SK-N-SH (cell line): ENCODE results near the gene PUSL1. TPM values are rescaled to one million over a fixed set of nuclear protein-coding genes. Genes with fewer than 3 reads are reported as not detected.

Source experiments
- CTCF ChIA-PET: fragments of 300-600, 350-600 bp; formaldehyde crosslinking; extraction: SDS; loops from one replicate; lab custom pipeline; 2021; lab: Yijun Ruan, JAX
- POLR2A ChIA-PET: fragments of 350-600 bp; sonication (Branson Sonifier 250); formaldehyde crosslinking; extraction: SDS; loops from one replicate; lab custom pipeline; 2020; ENCODE audit warnings: antibody characterized with exemption, inconsistent platforms; lab: Yijun Ruan, JAX
- DNase-seq: peaks from one replicate; pipeline ENCODE4 v3.0.0; 2012
- H2AFZ ChIP-seq: fragments of 200-600 bp; sonication (generic); 2 replicates; pipeline ENCODE4 v1.8.1; 2016; ENCODE audit warnings: antibody characterized with exemption, mild to moderate bottlenecking, low read depth
- H3F3A ChIP-seq: fragments of 200-600 bp; sonication (generic); replicated peaks from 2 replicates; pipeline ENCODE3; 2016; ENCODE audit warnings: antibody characterized with exemption, mild to moderate bottlenecking; ENCODE audit not compliant: insufficient read depth
- H3K27ac ChIP-seq, 2 experiments: fragments of 200-500 bp in 1 of 2; fragments of 200-600 bp in 1 of 2; sonication (Bioruptor generic) in 1 of 2; sonication (generic), shearing (Covaris generic) in 1 of 2; 2 replicates each; pipeline versions ENCODE4 v1.5.1 to v1.6.1; 2014 to 2016; ENCODE audit warnings: low read depth in 2 of 2, inconsistent platforms in 1 of 2, low read length in 1 of 2, mild to moderate bottlenecking in 1 of 2, mixed read lengths in 1 of 2
- H3K27me3 ChIP-seq: fragments of 200-600 bp; sonication (generic), shearing (Covaris generic); 2 replicates; pipeline ENCODE4 v1.6.1; 2016; ENCODE audit warnings: mixed run types; ENCODE audit not compliant: insufficient read depth
- H3K36me3 ChIP-seq, 2 experiments: fragments of 200-500 bp in 1 of 2; fragments of 200-600 bp in 1 of 2; sonication (Bioruptor generic) in 1 of 2; sonication (generic) in 1 of 2; replicated peaks in 1 of 2; 2 replicates each; pipeline versions ENCODE3 to v1.5.1; 2014 to 2016; ENCODE audit warnings: low read length in 1 of 2, mild to moderate bottlenecking in 1 of 2; ENCODE audit not compliant: insufficient read depth in 2 of 2, control insufficient read depth in 1 of 2
- H3K4me1 ChIP-seq, 2 experiments: fragments of 200-500 bp in 1 of 2; fragments of 200-600 bp in 1 of 2; sonication (Bioruptor generic) in 1 of 2; sonication (generic), shearing (Covaris generic) in 1 of 2; 2 replicates each; pipeline versions ENCODE4 v1.5.1 to v1.6.1; 2014 to 2016; ENCODE audit warnings: low read depth in 1 of 2, low read length in 1 of 2, mixed run types in 1 of 2; ENCODE audit not compliant: insufficient read depth in 2 of 2, control insufficient read depth in 1 of 2
- H3K4me2 ChIP-seq: fragments of 200-600 bp; sonication (generic), shearing (Covaris generic); 2 replicates; pipeline ENCODE4 v1.6.1; 2017; ENCODE audit warnings: mixed run types
- H3K4me3 ChIP-seq, 2 experiments: fragments of 200-500 bp in 1 of 2; fragments of 200-600 bp in 1 of 2; sonication (Bioruptor generic) in 1 of 2; sonication (generic), shearing (Covaris generic) in 1 of 2; 2 replicates each; pipeline versions ENCODE4 v1.5.1 to v1.8.1; 2014 to 2016; ENCODE audit warnings: low read depth in 2 of 2, inconsistent platforms in 1 of 2, low read length in 1 of 2, mild to moderate bottlenecking in 1 of 2, mixed read lengths in 1 of 2, moderate library complexity in 1 of 2
- H3K79me2 ChIP-seq: fragments of 200-600 bp; sonication (generic); 2 replicates; pipeline ENCODE4 v1.8.1; 2017; ENCODE audit warnings: mild to moderate bottlenecking; ENCODE audit not compliant: insufficient read depth
- H3K9ac ChIP-seq: fragments of 200-600 bp; sonication (generic); 2 replicates; pipeline ENCODE4 v1.6.1; 2017; ENCODE audit warnings: mixed run types
- H3K9me2 ChIP-seq: fragments of 200-600 bp; sonication (generic); 2 replicates; pipeline ENCODE4 v1.6.1; 2017; ENCODE audit warnings: mixed run types
- H3K9me3 ChIP-seq: fragments of 200-600 bp; sonication (generic); 2 replicates; pipeline ENCODE4 v1.6.1; 2017; ENCODE audit warnings: mixed run types, mild to moderate bottlenecking, moderate library complexity
- H4K20me1 ChIP-seq: fragments of 200-600 bp; sonication (generic); 2 replicates; pipeline ENCODE4 v1.6.1; 2017; ENCODE audit warnings: mild to moderate bottlenecking, mixed run types; ENCODE audit not compliant: insufficient read depth
- FOSL2 ChIP-seq: IDR thresholded peaks from 2 replicates; pipeline ENCODE4 v1.4.0; 2012; ENCODE audit warnings: low read depth, mild to moderate bottlenecking, moderate library complexity, borderline replicate concordance
- FOXM1 ChIP-seq: IDR thresholded peaks from 2 replicates; pipeline ENCODE4 v1.4.0; 2012; ENCODE audit warnings: low read depth, mild to moderate bottlenecking
- GABPA ChIP-seq: IDR thresholded peaks from 2 replicates; pipeline ENCODE4 v1.4.0; 2012; ENCODE audit warnings: low read depth, mild to moderate bottlenecking
- GATA2 ChIP-seq: sonication (generic); formaldehyde crosslinking; IDR thresholded peaks from 2 replicates; pipeline ENCODE4 v1.5.0; 2020; ENCODE audit warnings: mild to moderate bottlenecking, missing genetic modification reagents
- JUND ChIP-seq: IDR thresholded peaks from 2 replicates; pipeline ENCODE4 v1.4.0; 2012
- MEF2A ChIP-seq: IDR thresholded peaks from 2 replicates; pipeline ENCODE4 v1.4.0; 2012; ENCODE audit warnings: low read depth, borderline replicate concordance
- NRF1 ChIP-seq: IDR thresholded peaks from 2 replicates; pipeline ENCODE4 v1.6.1; 2012; ENCODE audit warnings: low read depth, mild to moderate bottlenecking, low read length
- SIN3A ChIP-seq: IDR thresholded peaks from 2 replicates; pipeline ENCODE4 v1.6.1; 2012; ENCODE audit warnings: low read depth, mild to moderate bottlenecking, low read length, moderate library complexity, borderline replicate concordance
- TEAD4 ChIP-seq: IDR thresholded peaks from 2 replicates; pipeline ENCODE4 v1.4.0; 2012; ENCODE audit warnings: mild to moderate bottlenecking, borderline replicate concordance; ENCODE audit not compliant: insufficient read depth
- USF2 ChIP-seq: fragments of 150-350 bp; IDR thresholded peaks from 2 replicates; pipeline ENCODE4 v1.6.1; 2017; ENCODE audit warnings: antibody characterized with exemption, low read length, low read depth, borderline replicate concordance
- WGBS: methylation state at CpG from one replicate; pipeline ENCODE4 v1.1.6; 2017; ENCODE audit warnings: low lambda C conversion rate; 5-methylcytosine and 5-hydroxymethylcytosine counted together
- polyA plus RNA-seq, 3 experiments: library from polyadenylated mRNA; depleted of rRNA; stranded (reverse); fragments of >200 nt; gene quantifications; 2 replicates each; pipeline ENCODE4 v1.2.3, GENCODE V29; 2012
- TF ChIP-seq, protein P1 (sequence below): fragments of 150-350 bp; IDR thresholded peaks from 2 replicates; pipeline ENCODE4 v1.6.1; 2016; ENCODE audit warnings: mild to moderate bottlenecking, low read depth, low read length

PUSL1 gene
- polyA plus RNA-seq, 1 of the 3 experiments (the other 2 are of a cell fraction) = 19.0 TPM

- no peaks in the 10 kb centered on the region for H4K20me1 ChIP-seq
- no peak overlapping the region for H3K4me3 ChIP-seq
- H3K36me3 ChIP-seq = peaks cover 0 to 17% of the 10 kb centered on the region in 2 experiments
- no peak for TF ChIP-seq SIN3A
- H2AFZ ChIP-seq = no peak overlapping the region
- WGBS = 35% methylated on average over 3 of the region's 15 CpGs
- H3K9ac ChIP-seq = no peak overlapping the region
- POLR2A ChIA-PET = no interaction called here
- H3K4me1 ChIP-seq = peaks cover 0 to 23% of the 10 kb centered on the region in 2 experiments; a peak in 1 of 4 replicates
- peak; percentile 56 for DNase-seq
- peaks cover 14% of the 10 kb centered on the region for H3K79me2 ChIP-seq
- peaks cover 5% of the 10 kb centered on the region for H3F3A ChIP-seq
- no peak overlapping the region for H3K4me2 ChIP-seq
- no peaks in the 10 kb centered on the region for H3K9me3 ChIP-seq
- H3K9me2 ChIP-seq = no peaks in the 10 kb centered on the region
- H3K27me3 ChIP-seq = no peaks in the 10 kb centered on the region
- CTCF ChIA-PET = interaction anchor here (0.7 to 1.9 kb wide), 5 partner anchors 13 to 1189 kb away, joined by 3 to 7 read pairs (median 3); no protein-coding TSS in a partner anchor
- no peak overlapping the region for H3K27ac ChIP-seq
Observed at GRCh38 chr1:1330366-1331067, 22.1 kb downstream of the PUSL1 start.

DNA sequence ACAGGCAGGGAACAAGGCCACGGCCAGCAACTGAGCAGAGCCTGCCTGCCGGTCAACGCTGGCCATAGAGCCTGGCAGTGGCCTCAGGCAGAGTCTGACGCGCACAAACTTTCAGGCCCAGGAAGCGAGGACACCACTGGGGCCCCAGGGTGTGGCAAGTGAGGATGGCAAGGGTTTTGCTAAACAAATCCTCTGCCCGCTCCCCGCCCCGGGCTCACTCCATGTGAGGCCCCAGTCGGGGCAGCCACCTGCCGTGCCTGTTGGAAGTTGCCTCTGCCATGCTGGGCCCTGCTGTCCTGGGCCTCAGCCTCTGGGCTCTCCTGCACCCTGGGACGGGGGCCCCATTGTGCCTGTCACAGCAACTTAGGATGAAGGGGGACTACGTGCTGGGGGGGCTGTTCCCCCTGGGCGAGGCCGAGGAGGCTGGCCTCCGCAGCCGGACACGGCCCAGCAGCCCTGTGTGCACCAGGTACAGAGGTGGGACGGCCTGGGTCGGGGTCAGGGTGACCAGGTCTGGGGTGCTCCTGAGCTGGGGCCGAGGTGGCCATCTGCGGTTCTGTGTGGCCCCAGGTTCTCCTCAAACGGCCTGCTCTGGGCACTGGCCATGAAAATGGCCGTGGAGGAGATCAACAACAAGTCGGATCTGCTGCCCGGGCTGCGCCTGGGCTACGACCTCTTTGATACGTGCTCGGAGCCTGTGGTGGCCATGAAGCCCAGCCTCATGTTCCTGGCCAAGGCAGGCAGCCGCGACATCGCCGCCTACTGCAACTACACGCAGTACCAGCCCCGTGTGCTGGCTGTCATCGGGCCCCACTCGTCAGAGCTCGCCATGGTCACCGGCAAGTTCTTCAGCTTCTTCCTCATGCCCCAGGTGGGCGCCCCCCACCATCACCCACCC is 22.9 kb downstream of the PUSL1 start, which contains the start of gene TAS1R3:
TAS1R3 (plus strand) TSS at position 213 of the 898 bp plus-strand sequence; CDS start at position 279, 66 bp downstream.
- H3K27me3 ChIP-seq = no peaks in the 10 kb centered on the region
- CTCF ChIA-PET = interaction anchor here (1.0 to 1.9 kb wide), 5 partner anchors 11 to 40 kb away, joined by 3 to 7 read pairs (median 4); no protein-coding TSS in a partner anchor
- TF ChIP-seq TEAD4 = no peak
- TF ChIP-seq MEF2A = no peak
- TF ChIP-seq FOSL2 = no peak
- TF ChIP-seq GABPA = no peak
- no peak for TF ChIP-seq JUND
- TF ChIP-seq, protein P1, sequence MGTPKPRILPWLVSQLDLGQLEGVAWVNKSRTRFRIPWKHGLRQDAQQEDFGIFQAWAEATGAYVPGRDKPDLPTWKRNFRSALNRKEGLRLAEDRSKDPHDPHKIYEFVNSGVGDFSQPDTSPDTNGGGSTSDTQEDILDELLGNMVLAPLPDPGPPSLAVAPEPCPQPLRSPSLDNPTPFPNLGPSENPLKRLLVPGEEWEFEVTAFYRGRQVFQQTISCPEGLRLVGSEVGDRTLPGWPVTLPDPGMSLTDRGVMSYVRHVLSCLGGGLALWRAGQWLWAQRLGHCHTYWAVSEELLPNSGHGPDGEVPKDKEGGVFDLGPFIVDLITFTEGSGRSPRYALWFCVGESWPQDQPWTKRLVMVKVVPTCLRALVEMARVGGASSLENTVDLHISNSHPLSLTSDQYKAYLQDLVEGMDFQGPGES = no peak
- no peak for TF ChIP-seq SIN3A
- no peak for TF ChIP-seq USF2
- no peak for TF ChIP-seq NRF1
- no peak for TF ChIP-seq GATA2 (CRISPR knock-in tag)
- TF ChIP-seq FOXM1 = no peak
- peaks cover 0 to 15% of the 10 kb centered on the region in 2 experiments; a peak in 1 of 4 replicates for H3K4me1 ChIP-seq
- H3F3A ChIP-seq = peaks cover 5% of the 10 kb centered on the region
- H3K4me2 ChIP-seq = no peak within 1 kb of the TSS
- H3K9me2 ChIP-seq = no peaks in the 10 kb centered on the region
- 28% methylated on average over 6 of the region's 41 CpGs for WGBS
- POLR2A ChIA-PET = interaction anchor here (1.1 kb wide), 1 partner anchor 17 kb away, joined by 3 read pairs; no protein-coding TSS in a partner anchor
- H3K4me3 ChIP-seq = no peak within 1 kb of the TSS
- H2AFZ ChIP-seq = no peak within 1 kb of the TSS
- peaks cover 0 to 18% of the 10 kb centered on the region in 2 experiments for H3K36me3 ChIP-seq
- no peak within 1 kb of the TSS for H3K9ac ChIP-seq
- no peaks in the 10 kb centered on the region for H3K9me3 ChIP-seq
- H3K79me2 ChIP-seq = peaks cover 6% of the 10 kb centered on the region
- H3K27ac ChIP-seq = no peak within 1 kb of the TSS
- no peaks in the 10 kb centered on the region for H4K20me1 ChIP-seq
- DNase-seq = no peak
